HG03432 (cell line): ENCODE measurements around the gene FAM228A.

Experiments
- ATAC-seq: cut with Tn5 transposase; IDR thresholded peaks from one replicate; pipeline ENCODE4 v1.9.1; 2021; ENCODE audit warnings: mild to moderate bottlenecking, moderate library complexity; ENCODE audit not compliant: unreplicated experiment

Gene FAM228A

GRCh38 chr2:24222946-24223345, 48.1 kb downstream of the FAM228A start:
- no peak for ATAC-seq

GRCh38 chr2:24225499-24226242, 50.8 kb downstream of the FAM228A start:
- no peak for ATAC-seq

- no peak for ATAC-seq
These were observed 53.6 kb downstream of the FAM228A start for GRCh38 chr2:24228470-24228869.

GRCh38 chr2:24231461-24231881, 56.6 kb downstream of the FAM228A start:
- no peak for ATAC-seq

GRCh38 chr2:24233321-24233720, 58.5 kb downstream of the FAM228A start:
- ATAC-seq: no peak

GRCh38 chr2:24237313-24237712, 62.5 kb downstream of the FAM228A start:
- no peak for ATAC-seq

GRCh38 chr2:24238158-24238557, 63.3 kb downstream of the FAM228A start:
- no peak for ATAC-seq

GRCh38 chr2:24239553-24239952, 64.7 kb downstream of the FAM228A start:
- ATAC-seq: no peak
